ENCODE measurements around the gene NDOR1. TPM values are rescaled to one million over a fixed set of nuclear protein-coding genes. Genes with fewer than 3 reads are reported as not detected.
"Not testable (repeated sequence)": the region's sequence is repeated elsewhere in the genome, so short reads cannot be mapped to it uniquely, and the experiment has no call there.

The NDOR1 gene
- total RNA-seq, 1 donor from 2014 or later: 26.9 TPM

DNA sequence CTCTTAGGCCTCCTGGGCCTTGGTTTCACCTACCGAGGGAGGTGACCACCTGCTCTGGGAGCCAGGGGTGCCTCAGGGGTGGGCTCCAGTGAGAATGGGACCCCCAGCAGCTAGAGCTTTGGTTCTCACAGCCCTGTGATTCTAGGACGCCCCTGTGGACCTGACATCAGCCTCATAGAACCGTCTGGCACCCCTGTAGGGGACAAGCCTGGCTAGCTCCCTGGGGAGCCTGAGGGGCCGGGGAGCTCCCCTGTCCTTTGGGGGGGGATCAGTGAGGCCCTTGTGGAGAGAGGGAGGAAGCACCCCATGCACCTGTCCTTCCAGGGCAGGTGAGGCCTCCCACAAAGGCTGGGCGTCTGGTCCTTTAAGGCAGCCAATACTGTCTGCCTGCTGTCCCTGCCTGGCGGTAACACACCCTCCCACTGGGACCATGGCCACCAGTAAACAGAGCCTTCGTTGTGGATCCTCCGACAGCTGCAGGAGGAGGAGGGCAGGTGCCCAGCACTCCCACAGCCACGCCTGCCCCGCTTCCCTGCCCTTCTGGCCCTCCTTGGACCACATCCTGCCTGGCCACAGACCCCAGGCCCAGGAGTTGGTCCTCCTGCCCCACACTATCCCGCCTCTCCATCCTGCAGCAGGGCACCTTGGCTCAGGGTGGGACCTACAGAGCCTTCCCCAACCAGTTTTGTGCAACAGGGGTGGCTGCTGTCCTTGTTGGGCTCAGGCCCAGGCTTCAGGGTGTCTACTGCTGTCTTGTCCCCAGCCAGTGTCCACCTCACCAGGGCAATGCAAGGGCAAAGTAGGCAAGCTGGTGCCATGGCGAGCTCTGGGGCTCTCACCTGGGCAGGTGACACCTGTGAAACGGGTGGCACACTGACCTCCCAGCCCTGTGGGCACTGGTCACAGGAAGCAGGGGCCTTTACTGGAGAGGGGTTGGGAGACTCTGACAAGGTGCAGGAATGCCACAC, 32.5 kb downstream of the NDOR1 start:
- H3K4me3 ChIP-seq (ENCODE audit: low read depth, low read length): no peak overlapping the region
- TF ChIP-seq, protein P1, sequence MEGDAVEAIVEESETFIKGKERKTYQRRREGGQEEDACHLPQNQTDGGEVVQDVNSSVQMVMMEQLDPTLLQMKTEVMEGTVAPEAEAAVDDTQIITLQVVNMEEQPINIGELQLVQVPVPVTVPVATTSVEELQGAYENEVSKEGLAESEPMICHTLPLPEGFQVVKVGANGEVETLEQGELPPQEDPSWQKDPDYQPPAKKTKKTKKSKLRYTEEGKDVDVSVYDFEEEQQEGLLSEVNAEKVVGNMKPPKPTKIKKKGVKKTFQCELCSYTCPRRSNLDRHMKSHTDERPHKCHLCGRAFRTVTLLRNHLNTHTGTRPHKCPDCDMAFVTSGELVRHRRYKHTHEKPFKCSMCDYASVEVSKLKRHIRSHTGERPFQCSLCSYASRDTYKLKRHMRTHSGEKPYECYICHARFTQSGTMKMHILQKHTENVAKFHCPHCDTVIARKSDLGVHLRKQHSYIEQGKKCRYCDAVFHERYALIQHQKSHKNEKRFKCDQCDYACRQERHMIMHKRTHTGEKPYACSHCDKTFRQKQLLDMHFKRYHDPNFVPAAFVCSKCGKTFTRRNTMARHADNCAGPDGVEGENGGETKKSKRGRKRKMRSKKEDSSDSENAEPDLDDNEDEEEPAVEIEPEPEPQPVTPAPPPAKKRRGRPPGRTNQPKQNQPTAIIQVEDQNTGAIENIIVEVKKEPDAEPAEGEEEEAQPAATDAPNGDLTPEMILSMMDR (conservative IDR thresholded peaks at IDR 0.05; ENCODE audit: low read depth, low read length): no peak
- no peak for DNase-seq (ENCODE audit: low read depth)

- DNase-seq (ENCODE audit: low read depth): not testable (repeated sequence)
- peak overlapping the region; percentile 82 for H3K4me3 ChIP-seq (ENCODE audit: low read depth, low read length)
These were observed 34.2 kb downstream of the NDOR1 start for GRCh38 chr9:137239541-137240200.

- TF ChIP-seq, protein P1 (conservative IDR thresholded peaks at IDR 0.05; ENCODE audit: low read depth, low read length): peak; percentile 13
- H3K4me3 ChIP-seq (ENCODE audit: low read depth, low read length): peak overlapping the region; percentile 82
- no peak for DNase-seq (ENCODE audit: low read depth)
These were observed 34.9 kb downstream of the NDOR1 start for GRCh38 chr9:137240318-137240840.

- peak within 1 kb of the TSS; percentile 93 for H3K4me3 ChIP-seq (ENCODE audit: low read depth, low read length)
- DNase-seq (ENCODE audit: low read depth): peak; percentile 98
- TF ChIP-seq, protein P1 (conservative IDR thresholded peaks at IDR 0.05; ENCODE audit: low read depth, low read length): no peak
These were observed 35.5 kb downstream of the NDOR1 start, which contains the start of gene TUBB4B for GRCh38 chr9:137240841-137241489. Gene TUBB4B, plus strand, starts transcription at chr9:137241287. Its CDS starts 74 bp downstream, at chr9:137241361.

- TF ChIP-seq, protein P1 (conservative IDR thresholded peaks at IDR 0.05; ENCODE audit: low read depth, low read length): no peak
- no peak for DNase-seq (ENCODE audit: low read depth)
- peak overlapping the region; percentile 93 for H3K4me3 ChIP-seq (ENCODE audit: low read depth, low read length)
These were observed 36.2 kb downstream of the NDOR1 start for GRCh38 chr9:137241490-137242268.

DNA sequence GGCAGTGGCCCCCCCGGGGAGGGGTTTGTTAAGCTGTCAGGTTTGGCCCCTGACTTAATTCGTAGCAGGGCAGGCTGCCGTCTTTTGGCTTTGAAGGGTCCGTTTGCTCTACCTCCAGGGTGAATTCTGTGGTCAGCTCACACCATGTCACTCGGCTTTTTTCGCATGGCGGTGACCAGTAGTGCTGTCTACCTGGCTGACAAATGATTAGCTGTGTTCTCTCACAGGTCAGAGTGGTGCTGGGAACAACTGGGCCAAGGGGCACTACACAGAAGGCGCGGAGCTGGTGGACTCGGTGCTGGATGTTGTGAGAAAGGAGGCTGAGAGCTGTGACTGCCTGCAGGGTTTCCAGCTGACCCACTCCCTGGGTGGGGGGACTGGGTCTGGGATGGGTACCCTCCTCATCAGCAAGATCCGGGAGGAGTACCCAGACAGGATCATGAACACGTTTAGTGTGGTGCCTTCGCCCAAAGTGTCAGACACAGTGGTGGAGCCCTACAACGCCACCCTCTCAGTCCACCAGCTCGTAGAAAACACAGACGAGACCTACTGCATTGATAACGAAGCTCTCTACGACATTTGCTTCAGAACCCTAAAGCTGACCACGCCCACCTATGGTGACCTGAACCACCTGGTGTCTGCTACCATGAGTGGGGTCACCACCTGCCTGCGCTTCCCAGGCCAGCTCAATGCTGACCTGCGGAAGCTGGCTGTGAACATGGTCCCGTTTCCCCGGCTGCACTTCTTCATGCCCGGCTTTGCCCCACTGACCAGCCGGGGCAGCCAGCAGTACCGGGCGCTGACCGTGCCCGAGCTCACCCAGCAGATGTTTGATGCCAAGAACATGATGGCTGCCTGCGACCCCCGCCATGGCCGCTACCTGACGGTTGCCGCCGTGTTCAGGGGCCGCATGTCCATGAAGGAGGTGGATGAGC, 37.0 kb downstream of the NDOR1 start:
- DNase-seq (ENCODE audit: low read depth): no peak
- TF ChIP-seq, protein P1 (conservative IDR thresholded peaks at IDR 0.05; ENCODE audit: low read depth, low read length): no peak
- peak overlapping the region; percentile 93 for H3K4me3 ChIP-seq (ENCODE audit: low read depth, low read length)

DNA sequence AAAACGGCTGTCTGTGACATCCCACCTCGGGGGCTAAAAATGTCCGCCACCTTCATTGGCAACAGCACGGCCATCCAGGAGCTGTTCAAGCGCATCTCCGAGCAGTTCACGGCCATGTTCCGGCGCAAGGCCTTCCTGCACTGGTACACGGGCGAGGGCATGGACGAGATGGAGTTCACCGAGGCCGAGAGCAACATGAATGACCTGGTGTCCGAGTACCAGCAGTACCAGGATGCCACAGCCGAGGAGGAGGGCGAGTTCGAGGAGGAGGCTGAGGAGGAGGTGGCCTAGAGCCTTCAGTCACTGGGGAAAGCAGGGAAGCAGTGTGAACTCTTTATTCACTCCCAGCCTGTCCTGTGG, 37.7 kb downstream of the NDOR1 start:
- peak overlapping the region; percentile 93 for H3K4me3 ChIP-seq (ENCODE audit: low read depth, low read length)
- not testable (repeated sequence) for DNase-seq (ENCODE audit: low read depth)

Measured in epithelial cell of proximal tubule (primary cell).